ENCODE results near the gene FBXL12. TPM values are rescaled to one million over a fixed set of nuclear protein-coding genes. Genes with fewer than 3 reads are reported as not detected.

FBXL12 gene
- total and polyA plus RNA-seq, 7 donors, result 10.4 to 22.1 (median 14.6) TPM

DNA sequence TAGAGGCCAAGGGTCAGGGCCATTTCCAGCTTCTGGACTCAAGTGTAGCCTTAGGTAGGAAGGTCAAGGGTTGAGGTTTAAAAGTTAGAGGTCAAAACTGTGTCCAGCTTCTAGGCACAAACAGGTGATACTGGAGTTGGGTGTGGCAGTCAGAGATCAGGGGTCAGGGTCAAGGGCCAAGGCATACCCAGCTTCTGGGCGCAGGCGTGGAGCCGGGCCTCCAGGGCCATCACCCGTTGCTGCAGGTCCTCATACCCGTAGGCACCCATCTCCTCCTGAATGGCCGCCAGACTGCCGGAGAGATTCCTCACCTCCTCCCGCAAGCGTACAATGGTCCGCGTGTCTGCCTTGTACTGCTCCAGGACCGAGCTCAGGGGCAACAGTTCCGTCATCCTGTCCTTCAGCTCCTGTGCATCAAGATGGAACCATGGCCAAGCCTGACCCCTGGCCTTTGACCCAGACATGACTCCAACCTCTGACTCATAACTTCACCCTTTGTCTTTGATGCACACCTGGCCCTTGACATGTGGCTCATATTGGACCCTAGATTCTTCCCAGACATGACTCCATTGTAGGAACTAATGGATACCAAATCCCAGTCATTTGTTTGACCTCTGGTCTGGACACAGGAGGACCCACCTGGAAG lies 38.3 kb upstream of the FBXL12 start:
- no peak overlapping the region for H3K27ac ChIP-seq
- H3K4me3 ChIP-seq, result no peak overlapping the region
- no peaks in the 10 kb centered on the region for H3K9me3 ChIP-seq
- TF ChIP-seq, protein P1, sequence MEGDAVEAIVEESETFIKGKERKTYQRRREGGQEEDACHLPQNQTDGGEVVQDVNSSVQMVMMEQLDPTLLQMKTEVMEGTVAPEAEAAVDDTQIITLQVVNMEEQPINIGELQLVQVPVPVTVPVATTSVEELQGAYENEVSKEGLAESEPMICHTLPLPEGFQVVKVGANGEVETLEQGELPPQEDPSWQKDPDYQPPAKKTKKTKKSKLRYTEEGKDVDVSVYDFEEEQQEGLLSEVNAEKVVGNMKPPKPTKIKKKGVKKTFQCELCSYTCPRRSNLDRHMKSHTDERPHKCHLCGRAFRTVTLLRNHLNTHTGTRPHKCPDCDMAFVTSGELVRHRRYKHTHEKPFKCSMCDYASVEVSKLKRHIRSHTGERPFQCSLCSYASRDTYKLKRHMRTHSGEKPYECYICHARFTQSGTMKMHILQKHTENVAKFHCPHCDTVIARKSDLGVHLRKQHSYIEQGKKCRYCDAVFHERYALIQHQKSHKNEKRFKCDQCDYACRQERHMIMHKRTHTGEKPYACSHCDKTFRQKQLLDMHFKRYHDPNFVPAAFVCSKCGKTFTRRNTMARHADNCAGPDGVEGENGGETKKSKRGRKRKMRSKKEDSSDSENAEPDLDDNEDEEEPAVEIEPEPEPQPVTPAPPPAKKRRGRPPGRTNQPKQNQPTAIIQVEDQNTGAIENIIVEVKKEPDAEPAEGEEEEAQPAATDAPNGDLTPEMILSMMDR (IDR thresholded peaks at IDR 0.05), result no peak
- H3K27me3 ChIP-seq (ENCODE audit: insufficient read depth in 3 of 3, low read length in 2 of 3), result no peaks in the 10 kb centered on the region
- no peak for DNase-seq
- no peaks in the 10 kb centered on the region for H3K36me3 ChIP-seq (ENCODE audit: insufficient read depth in 1 of 2, low read depth in 1 of 2)
- no peak for ATAC-seq
- H3K4me1 ChIP-seq, result no peaks in the 10 kb centered on the region
- intact Hi-C loops (cut with DNase I), result no loop called here
- 88 to 95% (median 90%) methylated on average over 12 to 13 of the region's 13 CpGs for WGBS, 3 donors

DNA sequence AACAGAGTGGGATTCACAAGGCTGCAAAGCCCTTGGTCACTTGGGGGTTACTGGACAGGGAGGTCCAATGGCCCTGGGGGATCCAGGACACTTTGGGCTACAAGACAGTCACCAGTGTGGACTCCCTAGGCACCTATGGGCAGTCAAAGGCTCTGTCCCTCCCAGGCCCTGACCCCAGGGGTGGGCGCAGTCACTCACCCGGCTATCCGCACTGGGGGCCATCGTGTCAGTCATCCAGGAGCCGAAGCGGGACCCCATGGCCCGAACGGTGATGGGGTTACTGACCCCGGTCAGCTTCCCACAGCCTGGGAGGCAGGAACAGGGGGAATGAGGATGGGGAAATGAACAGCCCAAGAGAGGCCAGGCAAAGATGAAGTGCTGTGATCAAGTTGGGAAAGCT lies 37.7 kb upstream of the FBXL12 start:
- Histone ChIP-seq H3K27ac (no peak overlapping the region), H3K4me1 (no peaks in the 10 kb centered on the region), H3K27me3 (ENCODE audit: insufficient read depth in 3 of 3, low read length in 2 of 3) (no peaks in the 10 kb centered on the region), H3K4me3 (no peak overlapping the region), H3K9me3 (no peaks in the 10 kb centered on the region), H3K36me3 (ENCODE audit: insufficient read depth in 1 of 2, low read depth in 1 of 2) (no peaks in the 10 kb centered on the region)
- intact Hi-C loops (cut with DNase I), result no loop called here
- TF ChIP-seq, protein P1 (IDR thresholded peaks at IDR 0.05), result no peak
- ATAC-seq, result no peak
- DNase-seq, result no peak
- WGBS, 3 donors, result 93 to 96% (median 95%) methylated on average over 9 of the region's 9 CpGs

DNA sequence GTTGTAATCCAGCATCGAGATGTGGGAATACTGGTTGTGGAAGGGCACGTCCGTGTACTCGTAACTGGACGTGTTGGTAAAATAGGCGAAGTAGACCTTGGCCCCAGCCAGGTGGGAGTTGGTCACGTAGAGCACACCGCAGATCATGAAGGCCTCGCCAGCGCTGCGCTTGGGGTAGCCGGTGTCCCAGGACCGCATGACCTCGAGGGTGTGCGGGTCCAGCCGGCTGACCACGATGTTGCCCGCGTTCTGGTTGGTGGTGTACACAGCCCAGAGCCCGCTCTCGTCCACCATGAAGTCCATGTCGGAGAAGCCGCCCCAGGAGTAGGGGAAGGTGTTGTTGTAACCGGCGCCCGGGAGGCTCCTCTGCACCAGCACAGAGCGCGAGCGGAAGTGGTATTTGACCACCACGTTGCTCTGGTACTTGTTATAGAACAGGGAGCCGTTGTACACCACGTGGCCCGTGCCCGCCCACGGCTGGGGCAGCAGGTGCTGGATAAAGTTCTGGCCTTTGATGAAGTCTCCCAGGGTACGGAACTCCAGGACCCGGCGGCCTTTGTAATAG lies 35.5 kb upstream of the FBXL12 start:
- Histone ChIP-seq H3K4me3 (no peak overlapping the region), H3K36me3 (ENCODE audit: insufficient read depth in 1 of 2, low read depth in 1 of 2) (peaks cover 0 to under 1% of the 10 kb centered on the region in 2 donors), H3K27me3 (ENCODE audit: insufficient read depth in 3 of 3, low read length in 2 of 3) (no peaks in the 10 kb centered on the region), H3K9me3 (no peaks in the 10 kb centered on the region), H3K4me1 (no peaks in the 10 kb centered on the region), H3K27ac (no peak overlapping the region)
- DNase-seq, result no peak
- intact Hi-C loops (cut with DNase I), result no loop called here
- TF ChIP-seq, protein P1 (IDR thresholded peaks at IDR 0.05), result no peak
- ATAC-seq, result no peak
- 90 to 95% (median 94%) methylated on average over 38 of the region's 38 CpGs for WGBS, 3 donors

DNA sequence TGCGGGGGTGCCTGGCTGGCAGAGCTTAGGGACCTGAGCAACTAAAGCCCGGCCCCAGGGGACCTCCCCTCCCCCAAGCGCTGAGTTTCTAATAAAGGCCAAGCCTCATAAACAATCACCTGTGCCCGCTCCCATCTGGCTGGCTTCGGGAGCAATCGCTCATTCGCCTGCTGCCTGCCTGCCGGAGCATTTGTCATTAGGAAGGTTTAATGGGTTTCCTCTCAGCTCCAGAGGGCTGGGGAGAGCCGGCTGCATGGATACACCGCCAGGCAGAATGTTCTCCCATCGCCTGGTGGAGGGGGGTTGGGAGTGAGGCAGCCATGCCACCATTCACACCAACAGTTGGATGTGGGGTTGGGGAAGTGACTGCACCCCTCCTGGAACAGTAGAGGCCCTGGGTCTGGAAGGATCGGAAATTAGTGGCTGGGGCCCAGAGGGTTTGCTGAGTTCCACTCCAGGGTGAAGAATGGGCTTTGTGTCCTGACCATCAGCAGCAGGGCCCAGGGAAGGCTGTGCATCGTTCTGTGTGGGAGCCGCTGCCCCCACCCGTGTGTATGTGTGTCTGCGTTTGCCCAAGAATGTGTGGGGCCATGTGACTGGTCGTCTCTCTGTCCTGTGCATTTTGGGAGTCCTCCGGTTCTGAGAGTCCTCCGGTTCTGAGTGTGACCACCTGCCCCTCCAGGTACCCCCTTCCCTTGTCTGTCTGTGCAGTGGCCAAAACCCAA lies 31.5 kb upstream of the FBXL12 start:
- Histone ChIP-seq H3K4me3 (no peak overlapping the region), H3K36me3 (ENCODE audit: insufficient read depth in 1 of 2, low read depth in 1 of 2) (peaks cover 0 to 35% of the 10 kb centered on the region in 2 donors), H3K27me3 (ENCODE audit: insufficient read depth in 3 of 3, low read length in 2 of 3) (no peaks in the 10 kb centered on the region), H3K9me3 (no peaks in the 10 kb centered on the region), H3K27ac (no peak overlapping the region), H3K4me1 (no peaks in the 10 kb centered on the region)
- TF ChIP-seq, protein P1 (IDR thresholded peaks at IDR 0.05), result no peak
- DNase-seq, result no peak
- intact Hi-C loops (cut with DNase I), result no loop called here
- 61 to 67% (median 63%) methylated on average over 19 of the region's 19 CpGs for WGBS, 3 donors
- ATAC-seq, result no peak
